Type B pancreatic cell (in vitro differentiated cells): ENCODE data around the gene IGFBP4. TPM values are rescaled to one million over a fixed set of nuclear protein-coding genes. Genes with fewer than 3 reads are reported as not detected.

Source experiments
- DNase-seq: peaks from one replicate; pipeline ENCODE4 v3.0.0; 2021; ENCODE audit warnings: mixed read lengths; ENCODE audit not compliant: unreplicated experiment; ENCODE audit errors: extremely low spot score
- H3K27ac Mint-ChIP-seq: 2 replicates; pipeline ENCODE4 v1.8.0; 2021; ENCODE audit warnings: mild to moderate bottlenecking, mixed read lengths
- H3K27me3 Mint-ChIP-seq: 2 replicates; pipeline ENCODE4 v1.8.0; 2021; ENCODE audit warnings: mixed read lengths
- H3K36me3 Mint-ChIP-seq: 2 replicates; pipeline ENCODE4 v1.8.0; 2021; ENCODE audit warnings: mixed read lengths
- H3K4me1 Mint-ChIP-seq: one replicate; pipeline ENCODE4 v1.8.0; 2021; ENCODE audit warnings: mixed read lengths; ENCODE audit not compliant: unreplicated experiment
- H3K4me3 Mint-ChIP-seq: 2 replicates; pipeline ENCODE4 v1.8.0; 2021; ENCODE audit warnings: mild to moderate bottlenecking, mixed read lengths
- H3K9me3 Mint-ChIP-seq: 2 replicates; pipeline ENCODE4 v1.8.0; 2021; ENCODE audit warnings: mixed read lengths
- CTCF ChIP-seq: fragments of 200-600 bp; sonication (generic); conservative IDR thresholded peaks from 2 replicates; pipeline ENCODE4 v1.5.0; 2021; ENCODE audit warnings: antibody characterized with exemption, mild to moderate bottlenecking
- total RNA-seq: library from RNA; stranded (reverse); gene quantifications from 2 replicates; pipeline ENCODE4 v1.2.1, GENCODE V29; 2021; ENCODE audit warnings: low replicate concordance

The IGFBP4 gene
- total RNA-seq, 1 donor from 2014 or later = 78.2 TPM

DNA sequence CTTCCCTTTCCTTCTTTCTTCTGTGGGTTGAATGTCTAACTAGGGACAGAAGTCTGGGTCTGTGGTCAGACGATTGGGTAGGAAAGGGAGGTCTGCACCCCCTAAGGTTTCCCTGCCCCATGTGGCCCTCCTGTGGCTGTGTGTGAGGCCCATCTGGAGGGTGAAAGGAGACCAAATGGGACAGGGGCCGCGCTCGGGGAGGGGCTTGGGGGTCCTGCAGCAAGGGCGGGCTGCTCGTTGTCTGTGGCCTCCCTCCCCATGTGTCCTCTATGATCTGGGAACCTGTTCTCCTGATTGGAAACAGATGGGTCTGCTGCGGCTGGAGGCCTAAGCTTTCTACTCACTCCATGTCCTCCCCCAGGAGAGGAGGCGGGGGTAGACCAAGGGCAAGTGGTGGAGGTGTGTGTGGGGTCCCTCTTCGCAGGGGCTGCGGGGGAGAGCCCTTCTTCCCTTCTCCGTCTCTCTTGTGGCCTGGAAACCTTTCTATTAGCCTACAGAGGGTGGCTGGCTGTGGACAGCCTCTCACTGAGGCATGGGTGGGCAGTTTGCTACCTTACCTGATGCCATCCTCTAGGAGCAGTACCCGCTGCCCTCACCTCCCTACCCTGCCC, 18.6 kb downstream of the IGFBP4 start:
- no peaks in the 10 kb centered on the region for H3K9me3 Mint-ChIP-seq
- H3K36me3 Mint-ChIP-seq = no peaks in the 10 kb centered on the region
- H3K4me3 Mint-ChIP-seq = peak overlapping the region; percentile 61
- H3K27ac Mint-ChIP-seq = peak overlapping the region; percentile 34
- no peak for DNase-seq
- peaks cover 8% of the 10 kb centered on the region for H3K27me3 Mint-ChIP-seq
- no peak for TF ChIP-seq CTCF
- H3K4me1 Mint-ChIP-seq = peaks cover 50% of the 10 kb centered on the region

DNA sequence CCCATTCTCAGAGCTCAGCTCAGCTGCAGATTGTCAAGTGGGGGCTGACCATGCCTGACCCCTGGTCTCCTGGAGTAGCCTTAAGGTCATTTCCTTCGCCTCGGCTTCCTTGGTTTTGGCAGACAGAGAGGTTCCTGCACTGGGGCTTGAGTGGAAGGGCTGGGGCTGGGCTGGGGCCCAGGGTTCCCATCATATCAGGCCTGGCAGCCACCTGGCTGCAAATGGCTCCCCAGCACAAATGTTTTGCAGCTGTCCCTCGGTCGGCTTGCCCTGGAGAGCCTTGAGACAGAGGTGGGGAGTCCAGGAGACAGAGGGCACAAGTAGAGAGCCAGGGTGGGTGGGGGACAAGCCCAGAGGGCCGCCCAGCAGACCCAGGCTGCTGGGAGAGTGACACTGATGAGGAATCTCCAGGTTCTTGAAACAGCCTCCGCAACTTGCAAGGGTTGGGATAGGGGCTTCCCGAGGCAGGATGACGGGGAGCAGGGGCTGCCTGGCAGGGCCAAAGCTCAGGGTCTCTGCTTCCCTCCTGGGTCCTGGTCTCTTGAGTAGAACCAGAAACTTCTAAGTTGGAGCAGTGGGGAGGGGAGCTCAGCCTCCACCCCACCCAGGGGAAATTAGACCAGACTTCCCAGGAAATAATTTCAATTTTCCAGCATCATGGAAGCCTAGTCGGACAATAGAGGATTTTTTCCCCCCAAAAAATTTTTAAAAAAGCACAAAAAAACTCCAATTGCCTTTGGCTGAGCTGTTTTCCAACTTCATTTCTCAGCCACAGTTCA, 19.3 kb downstream of the IGFBP4 start:
- peak overlapping the region; percentile 48 for H3K27ac Mint-ChIP-seq
- no peaks in the 10 kb centered on the region for H3K9me3 Mint-ChIP-seq
- H3K4me3 Mint-ChIP-seq = peak overlapping the region; percentile 61
- no peak for TF ChIP-seq CTCF
- H3K4me1 Mint-ChIP-seq = peaks cover 47% of the 10 kb centered on the region
- peaks cover 8% of the 10 kb centered on the region for H3K27me3 Mint-ChIP-seq
- no peaks in the 10 kb centered on the region for H3K36me3 Mint-ChIP-seq
- no peak for DNase-seq

- peaks cover 4% of the 10 kb centered on the region for H3K27me3 Mint-ChIP-seq
- peaks cover 41% of the 10 kb centered on the region for H3K4me1 Mint-ChIP-seq
- TF ChIP-seq CTCF = no peak
- no peaks in the 10 kb centered on the region for H3K36me3 Mint-ChIP-seq
- no peak for DNase-seq
- peak overlapping the region; percentile 44 for H3K4me3 Mint-ChIP-seq
- H3K27ac Mint-ChIP-seq = peak overlapping the region; percentile 48
- no peaks in the 10 kb centered on the region for H3K9me3 Mint-ChIP-seq
Measured at GRCh38 chr17:40463122-40463550, 19.9 kb downstream of the IGFBP4 start.

GRCh38 chr17:40464392-40464855, 21.2 kb downstream of the IGFBP4 start:
- DNase-seq = no peak
- peak overlapping the region; percentile 37 for H3K27ac Mint-ChIP-seq
- TF ChIP-seq CTCF = no peak
- H3K4me3 Mint-ChIP-seq = peak overlapping the region; percentile 44
- no peaks in the 10 kb centered on the region for H3K27me3 Mint-ChIP-seq
- H3K9me3 Mint-ChIP-seq = no peaks in the 10 kb centered on the region
- peaks cover 30% of the 10 kb centered on the region for H3K4me1 Mint-ChIP-seq
- no peaks in the 10 kb centered on the region for H3K36me3 Mint-ChIP-seq

GRCh38 chr17:40466298-40466971, 23.2 kb downstream of the IGFBP4 start:
- Mint-ChIP-seq H3K9me3 (no peaks in the 10 kb centered on the region), H3K4me1 (peaks cover 34% of the 10 kb centered on the region), H3K27ac (no peak overlapping the region), H3K36me3 (no peaks in the 10 kb centered on the region), H3K27me3 (no peaks in the 10 kb centered on the region), H3K4me3 (no peak overlapping the region)
- DNase-seq = no peak
- TF ChIP-seq CTCF = no peak
